Measurements from ENCODE around the gene SUGP2. TPM values are rescaled to one million over a fixed set of nuclear protein-coding genes. Genes with fewer than 3 reads are reported as not detected.
A peak's percentile ranks its signal among the peaks of the same experiment; 100 is the strongest.

SUGP2 gene
- total and polyA plus RNA-seq, 9 of the 15 experiments (the other 6 are each of a cell fraction or from before 2014, with no cell fraction given) = 13.1 to 101 (median 63.1) TPM

GRCh38 chr19:19059837-19060611 lies 26.7 kb upstream of the SUGP2 start (continued):
- TF ChIP-seq HOMEZ (CRISPR knock-in tag; IDR thresholded peaks at IDR 0.05) (no peak), THRA (IDR thresholded peaks at IDR 0.05) (no peak), KLF1 (tag; IDR thresholded peaks at IDR 0.05) (no peak; the same call in 1 of the 2 replicates), RBM34 (IDR thresholded peaks at IDR 0.05; ENCODE audit: borderline replicate concordance, insufficient read depth, low read length) (no peak), COPS2 (conservative IDR thresholded peaks at IDR 0.05) (no peak), FOSL1 (tag; conservative IDR thresholded peaks at IDR 0.05) (peak; percentile 38; the same call in 1 of the 2 replicates), BRD4 (IDR thresholded peaks at IDR 0.05) (no peak), HNRNPH1 (optimal IDR thresholded peaks at IDR 0.05; ENCODE audit: low read depth, low read length) (no peak), ZNF3 (CRISPR knock-in tag; IDR thresholded peaks at IDR 0.05) (no peak), ZBTB43 (CRISPR knock-in tag; IDR thresholded peaks at IDR 0.05) (0 out of 2 replicates have a peak, but pooled peaks have one; percentile 48), POLR2B (IDR thresholded peaks at IDR 0.05; ENCODE audit: low read depth, partially characterized antibody) (no peak), IRF9 (tag; IDR thresholded peaks at IDR 0.05) (no peak), CTCF (IDR thresholded peaks at IDR 0.05 in 2 of 3, conservative IDR thresholded peaks at IDR 0.05 in 1 of 3; ENCODE audit: insufficient read depth in 2 of 3, low read depth in 1 of 3, low read length in 3 of 3) (peak in 1 of 3 experiments; percentile 6; a peak in 1 of 6 replicates), RBM39 (optimal IDR thresholded peaks at IDR 0.05; ENCODE audit: low read depth, low read length) (no peak), PTTG1 (tag; IDR thresholded peaks at IDR 0.05; ENCODE audit: low read depth) (no peak), KDM5B (IDR thresholded peaks at IDR 0.05; ENCODE audit: insufficient replicate concordance, low read depth, low read length) (peak; percentile 47), XRCC5 (IDR thresholded peaks at IDR 0.05; ENCODE audit: low read depth, low read length) (no peak), ZNF589 (CRISPR knock-in tag; IDR thresholded peaks at IDR 0.05; ENCODE audit: low read depth) (peak; percentile 88; the same call in 1 of the 2 replicates), ZBTB7A (IDR thresholded peaks at IDR 0.05; ENCODE audit: borderline replicate concordance, control insufficient read depth, low read depth, low read length) (peak; percentile 30; the same call in 1 of the 2 replicates), CBFB (CRISPR knock-in tag; IDR thresholded peaks at IDR 0.05) (no peak)

All from K562 (cell line).